ENCODE results near the gene ENPP4.

ENPP4 gene

GRCh38 chr6:46170357-46171289 is 40.8 kb downstream of the ENPP4 start, which contains the start of gene ENPP5:
TSS of gene ENPP5 (minus strand) at chr6:46170980. CDS start at chr6:46168262, 2,718 bp downstream.
- H3K4me3 ChIP-seq (ENCODE audit: control insufficient read depth, low read depth, low read length), result peak within 1 kb of the TSS; percentile 39
- no peak for TF ChIP-seq CTCF (IDR thresholded peaks at IDR 0.05; ENCODE audit: control insufficient read depth, insufficient read depth, low read depth, low read length, missing control alignments)
- DNase-seq (ENCODE audit: low read depth), result no peak

GRCh38 chr6:46172176-46172575 is 42.4 kb downstream of the ENPP4 start:
- no peak for TF ChIP-seq CTCF (IDR thresholded peaks at IDR 0.05; ENCODE audit: control insufficient read depth, insufficient read depth, low read depth, low read length, missing control alignments)
- no peak for DNase-seq (ENCODE audit: low read depth)
- H3K4me3 ChIP-seq (ENCODE audit: control insufficient read depth, low read depth, low read length), result no peak overlapping the region

- no peak for TF ChIP-seq CTCF (IDR thresholded peaks at IDR 0.05; ENCODE audit: control insufficient read depth, insufficient read depth, low read depth, low read length, missing control alignments)
- DNase-seq (ENCODE audit: low read depth), result no peak
- no peak overlapping the region for H3K4me3 ChIP-seq (ENCODE audit: control insufficient read depth, low read depth, low read length)
Observed at GRCh38 chr6:46174904-46175303, 45.1 kb downstream of the ENPP4 start.

- no peak for TF ChIP-seq CTCF (IDR thresholded peaks at IDR 0.05; ENCODE audit: control insufficient read depth, insufficient read depth, low read depth, low read length, missing control alignments)
- H3K4me3 ChIP-seq (ENCODE audit: control insufficient read depth, low read depth, low read length), result no peak overlapping the region
- no peak for DNase-seq (ENCODE audit: low read depth)
Observed at GRCh38 chr6:46175446-46175845, 45.7 kb downstream of the ENPP4 start.

GRCh38 chr6:46175976-46176375 is 46.2 kb downstream of the ENPP4 start:
- no peak for DNase-seq (ENCODE audit: low read depth)
- H3K4me3 ChIP-seq (ENCODE audit: control insufficient read depth, low read depth, low read length), result no peak overlapping the region
- TF ChIP-seq CTCF (IDR thresholded peaks at IDR 0.05; ENCODE audit: control insufficient read depth, insufficient read depth, low read depth, low read length, missing control alignments), result no peak

GRCh38 chr6:46184114-46184513 is 54.3 kb downstream of the ENPP4 start:
- peak; percentile 71 for DNase-seq (ENCODE audit: low read depth)
- peak; percentile 23 for TF ChIP-seq CTCF (IDR thresholded peaks at IDR 0.05; ENCODE audit: control insufficient read depth, insufficient read depth, low read depth, low read length, missing control alignments)

More at GRCh38 chr6:46184114-46184513, 54.3 kb downstream of the ENPP4 start:
- no peak overlapping the region for H3K4me3 ChIP-seq (ENCODE audit: control insufficient read depth, low read depth, low read length)

Measured in AG09309 (cell line).